NCI-H2227 (cell line): Measurements from ENCODE around the gene LINGO3.

Experiments
- DNase-seq: peaks from one replicate; lab custom pipeline; 2025; ENCODE audit not compliant: unreplicated experiment; lab: John Stamatoyannopoulos, UW

Gene LINGO3

DNA sequence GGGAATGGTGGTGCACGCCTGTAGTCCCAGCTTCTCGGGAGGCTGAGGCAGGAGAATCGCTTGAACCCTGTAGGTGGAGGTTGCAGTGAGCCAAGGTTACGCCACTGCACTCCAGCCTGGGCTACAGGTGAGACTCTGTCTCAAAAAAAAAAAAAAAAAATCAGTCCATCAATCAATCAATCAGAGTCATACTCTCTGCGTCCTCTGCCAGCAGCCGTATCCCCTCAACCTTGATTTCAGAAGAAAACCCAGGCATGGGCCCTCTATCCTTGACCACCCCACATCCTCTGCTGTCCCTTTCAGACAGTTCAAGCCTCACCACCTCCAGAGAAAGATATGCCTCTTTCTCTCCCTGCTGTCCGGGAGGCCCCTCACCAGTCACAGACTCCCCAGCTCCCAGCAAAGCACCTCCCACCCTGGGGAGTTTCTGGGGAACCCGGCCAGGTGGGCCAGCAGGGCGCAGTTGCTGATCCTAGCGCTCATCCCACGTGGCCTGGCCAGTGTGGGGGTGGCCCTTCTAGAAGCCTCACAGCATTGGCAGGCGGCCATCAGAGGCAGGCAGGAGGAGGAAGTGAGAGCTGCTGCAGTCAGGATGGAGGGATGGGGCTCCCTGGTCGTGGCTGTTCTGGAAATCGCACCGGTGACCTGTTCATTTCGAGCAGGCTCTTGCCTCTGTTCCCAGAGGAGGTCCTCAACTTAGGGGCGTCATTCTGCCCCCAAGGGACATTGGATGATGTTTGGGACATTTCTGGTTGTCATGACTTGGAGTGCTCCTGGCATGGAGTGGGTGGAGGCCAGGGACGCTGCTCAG, 41.6 kb downstream of the LINGO3 start:
- DNase-seq = no peak

DNA sequence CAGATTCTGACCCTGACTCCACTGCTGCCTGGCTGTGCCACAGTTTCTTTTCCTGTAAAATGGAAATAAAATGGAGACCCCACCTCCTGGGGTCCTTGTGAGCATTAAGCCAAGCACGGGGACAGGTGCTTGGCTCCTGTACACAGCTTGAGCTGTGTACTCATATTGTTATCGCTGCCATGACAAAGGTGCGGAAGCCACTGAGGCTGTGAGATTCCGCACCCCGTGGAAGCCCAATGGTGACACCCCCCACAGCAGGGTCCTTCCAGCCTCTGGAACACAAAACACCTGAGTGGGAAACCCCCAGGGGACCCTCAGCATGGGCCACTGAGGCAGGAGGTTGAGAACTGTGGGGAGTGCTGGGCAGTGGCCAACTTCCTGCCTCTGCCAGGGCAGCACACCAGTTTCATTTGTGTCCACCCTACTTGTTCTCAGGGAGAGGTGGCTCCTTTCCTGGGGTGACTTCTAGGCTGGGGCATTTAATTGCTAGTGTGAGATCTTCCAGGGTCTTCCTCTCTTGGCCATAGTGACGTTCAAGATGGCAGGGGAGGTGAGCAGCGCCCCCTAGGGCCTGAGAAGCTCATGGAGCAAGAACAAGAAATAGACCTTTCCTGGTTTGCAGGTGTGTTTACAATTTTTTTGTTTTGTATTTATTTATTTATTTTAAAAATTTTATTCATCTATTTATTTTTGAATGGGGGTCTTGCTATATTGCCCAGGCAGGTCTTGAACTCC, 46.3 kb downstream of the LINGO3 start:
- DNase-seq = no peak

DNA sequence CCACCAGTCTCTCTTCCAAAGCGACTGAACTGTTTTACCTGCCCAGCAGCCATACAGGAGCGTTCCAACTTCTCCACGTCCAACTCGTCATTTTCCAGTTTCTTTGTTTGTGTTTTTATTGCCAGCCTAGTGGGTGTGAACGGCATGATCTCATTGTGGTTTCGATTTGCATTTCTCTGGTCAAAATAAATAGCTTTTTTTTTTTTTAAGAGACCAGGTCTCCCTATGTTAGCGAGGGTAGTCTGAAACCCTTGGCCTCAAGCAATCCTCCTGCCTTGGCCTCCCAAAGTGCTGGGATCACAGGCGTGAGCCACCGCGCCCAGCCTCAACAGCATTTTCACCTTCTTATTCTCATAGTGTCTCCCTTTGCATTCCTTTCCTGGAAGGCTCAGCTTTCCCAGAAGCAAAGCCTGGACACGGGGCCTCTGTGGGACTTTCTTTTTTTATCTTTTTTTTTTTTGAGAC, 47.6 kb downstream of the LINGO3 start:
- DNase-seq = no peak

DNA sequence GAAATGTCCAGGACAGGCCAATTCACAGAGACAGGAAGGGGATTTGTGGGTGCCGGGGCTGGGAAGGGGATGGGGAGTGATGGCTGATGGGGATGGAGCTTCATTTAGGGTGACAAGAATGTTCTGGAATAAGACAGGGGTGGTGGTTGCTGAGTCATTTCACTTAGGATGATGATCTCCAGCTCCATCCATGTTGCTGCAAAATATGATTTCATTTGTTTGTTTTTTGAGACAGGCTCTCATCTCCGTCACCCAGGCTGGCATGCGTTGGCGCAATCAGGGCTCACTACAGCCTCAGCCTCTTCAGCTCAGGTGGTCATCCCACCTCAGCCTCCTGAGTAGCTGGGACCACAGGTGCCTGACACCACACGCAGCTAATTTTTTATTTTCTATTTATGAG, 48.6 kb downstream of the LINGO3 start:
- DNase-seq = no peak
